Epithelial cell of esophagus (primary cell): Measurements from ENCODE around the gene MAML3.

Source experiments
- DNase-seq: peaks from one replicate; pipeline ENCODE4 v3.0.0; 2010; ENCODE audit warnings: low read depth
- H3K4me3 ChIP-seq: 2 replicates; pipeline ENCODE4 v1.5.1; 2011; ENCODE audit warnings: mild to moderate bottlenecking, low read length, control low read depth
- TF ChIP-seq, protein P1 (sequence below): IDR thresholded peaks from 2 replicates; pipeline ENCODE4 v1.5.1; 2011; ENCODE audit warnings: low read depth, mild to moderate bottlenecking, low read length, control low read depth, inconsistent platforms; ENCODE audit not compliant: insufficient read depth; ENCODE audit errors: missing control alignments

MAML3 gene

DNA sequence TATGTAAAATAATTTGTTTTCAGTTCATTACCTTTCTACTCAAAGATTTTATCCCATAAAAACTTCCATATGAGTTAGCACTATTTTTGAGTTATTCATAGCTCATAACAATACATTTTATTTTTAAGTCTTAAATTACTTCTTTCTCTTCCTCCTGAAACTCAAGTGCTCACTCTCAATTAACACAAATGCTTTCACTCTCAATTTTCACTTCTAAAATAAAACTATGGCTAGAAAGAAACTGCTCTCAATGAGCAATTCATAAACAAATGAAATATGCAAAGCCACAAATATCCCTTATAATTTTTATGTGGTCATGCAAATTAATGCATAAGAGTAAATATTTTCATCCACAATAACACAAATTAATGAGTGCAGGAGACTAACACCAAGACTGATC lies 38.8 kb downstream of the MAML3 start:
- no peak for DNase-seq
- H3K4me3 ChIP-seq, result no peak overlapping the region
- TF ChIP-seq, protein P1, sequence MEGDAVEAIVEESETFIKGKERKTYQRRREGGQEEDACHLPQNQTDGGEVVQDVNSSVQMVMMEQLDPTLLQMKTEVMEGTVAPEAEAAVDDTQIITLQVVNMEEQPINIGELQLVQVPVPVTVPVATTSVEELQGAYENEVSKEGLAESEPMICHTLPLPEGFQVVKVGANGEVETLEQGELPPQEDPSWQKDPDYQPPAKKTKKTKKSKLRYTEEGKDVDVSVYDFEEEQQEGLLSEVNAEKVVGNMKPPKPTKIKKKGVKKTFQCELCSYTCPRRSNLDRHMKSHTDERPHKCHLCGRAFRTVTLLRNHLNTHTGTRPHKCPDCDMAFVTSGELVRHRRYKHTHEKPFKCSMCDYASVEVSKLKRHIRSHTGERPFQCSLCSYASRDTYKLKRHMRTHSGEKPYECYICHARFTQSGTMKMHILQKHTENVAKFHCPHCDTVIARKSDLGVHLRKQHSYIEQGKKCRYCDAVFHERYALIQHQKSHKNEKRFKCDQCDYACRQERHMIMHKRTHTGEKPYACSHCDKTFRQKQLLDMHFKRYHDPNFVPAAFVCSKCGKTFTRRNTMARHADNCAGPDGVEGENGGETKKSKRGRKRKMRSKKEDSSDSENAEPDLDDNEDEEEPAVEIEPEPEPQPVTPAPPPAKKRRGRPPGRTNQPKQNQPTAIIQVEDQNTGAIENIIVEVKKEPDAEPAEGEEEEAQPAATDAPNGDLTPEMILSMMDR, result no peak

DNA sequence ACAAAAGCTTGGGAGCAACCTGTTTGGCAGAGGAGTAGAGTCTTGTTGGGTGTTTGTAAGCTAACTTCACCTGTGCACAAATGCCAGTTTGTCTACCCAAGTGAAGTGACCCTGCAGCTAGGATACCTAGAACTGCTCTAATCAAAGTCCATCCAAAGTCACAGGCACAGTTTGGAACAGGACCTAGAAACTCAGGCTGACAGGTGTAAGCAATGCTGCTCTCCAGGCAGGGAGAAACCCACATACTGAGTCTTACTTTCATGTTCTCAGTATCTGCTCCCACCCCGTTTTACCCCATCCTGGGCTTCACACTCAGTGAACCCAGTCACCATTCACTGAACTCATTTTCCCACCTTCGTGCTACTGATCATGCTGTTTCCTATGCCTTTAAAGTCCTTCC lies 40.3 kb downstream of the MAML3 start:
- TF ChIP-seq, protein P1, result no peak
- DNase-seq, result no peak
- no peak overlapping the region for H3K4me3 ChIP-seq

DNA sequence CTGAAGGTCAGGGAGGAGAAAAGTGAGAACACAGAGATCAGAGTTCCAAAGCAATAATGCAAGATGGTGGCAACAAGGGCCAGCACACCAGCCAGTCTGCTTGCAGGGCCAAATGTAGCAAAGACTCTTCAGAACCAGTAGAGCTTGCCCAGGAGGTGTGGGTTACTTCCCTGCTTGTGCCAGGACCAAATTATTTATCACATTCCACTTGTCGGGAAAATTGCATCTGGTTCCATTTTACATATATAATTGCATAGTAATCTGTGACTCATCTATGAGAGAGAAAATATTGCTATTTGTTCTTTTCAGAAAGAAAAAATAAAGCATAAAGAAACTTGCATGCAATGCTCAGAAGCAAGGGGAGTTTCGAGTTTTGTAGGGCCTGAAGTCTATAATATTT lies 41.4 kb downstream of the MAML3 start:
- TF ChIP-seq, protein P1, result no peak
- no peak overlapping the region for H3K4me3 ChIP-seq
- DNase-seq, result no peak

DNA sequence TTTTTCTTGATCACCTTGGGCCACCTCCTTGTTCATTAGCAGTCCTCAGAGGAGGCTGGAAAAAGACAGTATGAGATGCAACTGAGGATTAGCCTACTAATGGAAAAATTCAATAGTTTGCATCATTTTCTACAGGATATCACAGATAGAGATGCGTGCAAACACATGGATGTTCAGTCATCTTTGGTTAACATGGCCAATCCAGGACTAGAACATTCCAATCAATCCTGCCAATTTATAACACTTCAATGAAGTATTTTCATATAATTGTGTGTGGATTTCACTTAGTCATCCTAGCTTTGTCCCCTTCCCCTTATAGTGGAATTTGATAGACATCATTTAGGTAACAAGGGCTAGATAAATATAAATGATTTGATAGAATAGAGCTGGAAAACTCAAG lies 42.7 kb downstream of the MAML3 start:
- TF ChIP-seq, protein P1, result no peak
- no peak for DNase-seq
- no peak overlapping the region for H3K4me3 ChIP-seq

DNA sequence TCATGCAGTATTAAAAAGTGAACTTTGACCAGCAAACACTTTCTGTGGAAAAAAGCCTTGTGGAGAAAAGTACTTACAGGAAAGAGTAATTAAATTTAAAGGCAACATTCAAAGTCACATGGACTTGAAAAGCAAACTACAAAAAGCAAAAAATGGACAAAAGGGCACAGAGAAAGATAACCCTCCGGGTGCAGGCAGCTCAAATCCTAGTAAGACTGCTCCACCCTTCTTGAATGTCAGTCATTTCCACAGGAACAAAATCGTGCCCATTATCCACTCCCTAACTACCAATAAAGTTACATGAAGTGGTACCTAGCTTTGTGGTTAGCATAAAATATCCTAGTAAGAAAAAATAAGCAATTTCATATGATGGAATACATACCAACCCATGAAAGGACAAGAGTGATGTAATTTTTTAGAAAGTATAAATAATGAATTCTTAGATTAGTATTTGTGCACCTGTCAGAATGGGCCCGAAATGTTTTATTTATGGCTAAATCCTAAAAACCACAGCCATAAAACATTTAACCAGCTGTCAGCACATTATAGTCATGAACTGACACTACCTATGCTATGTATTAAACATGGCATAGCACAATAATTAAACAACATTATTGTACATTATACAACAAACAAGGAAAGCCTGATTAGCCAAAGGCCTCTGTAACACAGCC lies 43.3 kb downstream of the MAML3 start:
- TF ChIP-seq, protein P1, result no peak
- no peak for DNase-seq
- H3K4me3 ChIP-seq, result no peak overlapping the region

DNA sequence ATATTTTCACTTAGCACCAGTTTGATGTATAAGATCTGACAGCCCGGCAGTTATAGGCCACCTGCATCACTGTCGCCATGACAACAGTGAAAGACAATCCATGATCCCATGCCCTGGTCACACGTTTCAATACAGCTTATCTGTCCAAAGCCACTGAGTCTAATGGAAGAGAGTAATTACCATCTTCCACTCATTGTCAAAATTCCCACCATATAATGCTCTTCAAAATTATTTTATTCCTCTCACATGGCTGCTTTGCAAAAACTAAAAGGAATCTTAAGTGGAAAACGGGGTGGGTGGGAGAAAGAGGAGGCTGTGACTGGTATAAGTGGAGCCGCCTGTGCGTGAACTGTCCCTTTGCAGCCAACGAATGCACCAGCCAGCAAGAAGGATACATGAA lies 44.2 kb downstream of the MAML3 start:
- DNase-seq, result no peak
- TF ChIP-seq, protein P1, result no peak
- H3K4me3 ChIP-seq, result no peak overlapping the region

DNA sequence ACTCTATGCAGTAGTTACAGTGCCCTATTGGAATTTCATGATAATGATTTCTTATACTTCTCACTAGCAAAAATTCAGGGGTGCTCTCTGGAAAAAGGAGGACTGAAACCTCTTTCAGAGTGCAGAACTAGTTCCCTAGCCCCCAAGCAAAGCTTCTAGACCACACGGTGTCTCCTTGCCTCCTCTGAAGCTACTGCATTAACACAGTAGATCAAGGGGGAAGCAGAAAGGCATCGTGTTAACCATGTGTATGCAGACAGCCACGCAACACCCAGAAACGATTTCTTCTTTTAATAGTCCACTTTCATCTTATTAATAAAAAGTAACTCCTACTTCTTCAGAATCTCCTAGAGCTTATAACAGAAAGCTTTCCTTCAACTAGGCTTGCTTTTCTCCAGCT lies 44.7 kb downstream of the MAML3 start:
- TF ChIP-seq, protein P1, result no peak
- DNase-seq, result no peak

More for the DNA sequence above, 44.7 kb downstream of the MAML3 start:
- H3K4me3 ChIP-seq, result no peak overlapping the region
